ES-I3 (cell line): ENCODE measurements around the gene TM4SF1.
"Not testable (repeated sequence)": the region's sequence is repeated elsewhere in the genome, so short reads cannot be mapped to it uniquely, and the experiment has no call there.

Experiments
- H3K36me3 ChIP-seq: 2 replicates; pipeline ENCODE4 v1.6.1; 2013; ENCODE audit warnings: mild to moderate bottlenecking, low read length, control low read depth, moderate library complexity; ENCODE audit not compliant: insufficient read depth
- H3K4me1 ChIP-seq: 2 replicates; pipeline ENCODE4 v1.6.1; 2013; ENCODE audit warnings: mild to moderate bottlenecking, control low read depth, low read length; ENCODE audit not compliant: insufficient read depth
- H3K9ac ChIP-seq: 2 replicates; pipeline ENCODE4 v1.6.1; 2013; ENCODE audit warnings: low read depth, mild to moderate bottlenecking, low read length, moderate library complexity
- H3K9me3 ChIP-seq: 2 replicates; pipeline ENCODE4 v1.6.1; 2013; ENCODE audit warnings: mild to moderate bottlenecking, low read length, moderate library complexity; ENCODE audit not compliant: control insufficient read depth, insufficient read depth

Gene TM4SF1

DNA sequence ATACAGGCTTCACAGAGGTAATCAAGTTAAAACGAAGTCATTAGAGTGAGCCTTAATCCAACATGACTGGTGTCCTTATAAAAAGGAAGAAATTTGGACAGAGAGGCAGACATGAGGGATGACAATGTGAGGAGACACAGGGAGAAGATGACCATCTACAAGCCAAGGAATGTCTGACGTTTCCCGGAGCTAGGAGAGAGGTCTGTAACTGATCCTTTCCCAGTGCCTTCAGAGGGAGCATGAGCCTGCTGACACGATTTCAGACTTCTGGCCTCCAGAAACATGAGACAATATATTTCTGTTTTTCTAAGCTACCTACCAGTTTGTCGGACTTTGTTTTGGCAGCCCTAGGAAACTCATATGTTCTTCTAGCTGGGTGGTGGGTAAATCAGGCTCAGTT, 15.1 kb downstream of the TM4SF1 start:
- peaks cover 12% of the 10 kb centered on the region; the same call in 1 of the 2 replicates for H3K4me1 ChIP-seq
- H3K9ac ChIP-seq = no peak overlapping the region
- H3K36me3 ChIP-seq = no peaks in the 10 kb centered on the region
- no peaks in the 10 kb centered on the region for H3K9me3 ChIP-seq

DNA sequence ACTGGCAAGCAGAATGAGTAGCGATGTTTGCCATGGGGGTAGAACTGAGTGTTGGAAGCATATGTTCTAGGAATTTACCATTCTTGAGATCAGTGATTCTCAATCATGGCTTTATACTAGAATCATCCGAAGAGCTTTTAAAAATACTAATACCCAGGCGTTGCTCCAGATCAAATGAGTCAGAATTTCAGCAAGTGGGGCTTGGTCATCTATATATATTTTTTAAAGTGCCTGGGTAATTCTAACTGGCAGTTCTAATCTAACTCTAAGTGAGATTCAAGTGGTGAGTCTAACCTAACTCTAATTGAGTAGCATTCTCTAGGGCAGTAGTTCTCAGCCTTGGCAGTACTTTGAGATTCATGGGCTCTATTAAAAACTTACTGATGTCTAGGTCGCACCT, 20.8 kb downstream of the TM4SF1 start:
- Histone ChIP-seq H3K36me3 (no peaks in the 10 kb centered on the region), H3K9me3 (no peaks in the 10 kb centered on the region), H3K4me1 (peaks cover 8% of the 10 kb centered on the region; the same call in 1 of the 2 replicates), H3K9ac (no peak overlapping the region)

DNA sequence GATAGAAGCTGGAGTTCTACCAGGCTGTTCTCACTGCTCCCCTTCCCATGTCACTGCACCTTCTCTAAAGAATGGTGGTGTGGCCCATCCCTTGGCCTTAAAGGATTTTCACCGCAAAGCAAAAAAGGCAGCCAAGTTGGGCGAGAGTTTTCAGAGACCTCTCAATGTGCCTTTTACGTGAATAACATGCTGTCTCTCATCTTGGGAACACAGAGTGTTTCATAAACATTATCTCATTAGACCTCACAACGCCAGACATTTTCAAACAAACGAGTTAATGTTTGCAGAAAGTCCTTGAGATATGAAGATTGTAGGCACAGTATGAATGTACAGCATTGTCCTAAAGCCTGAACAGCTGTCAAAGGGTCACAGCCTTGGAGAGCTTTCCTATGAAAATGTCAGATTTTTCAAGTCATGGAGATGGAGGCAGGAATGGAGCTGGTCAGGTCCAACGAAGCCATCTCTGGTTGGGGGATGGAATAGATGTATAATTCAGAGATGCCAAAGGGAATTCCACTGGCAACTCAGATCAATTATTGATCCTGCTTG, 21.3 kb downstream of the TM4SF1 start:
- H3K9ac ChIP-seq = no peak overlapping the region
- no peaks in the 10 kb centered on the region for H3K9me3 ChIP-seq
- no peaks in the 10 kb centered on the region for H3K36me3 ChIP-seq
- peaks cover 4% of the 10 kb centered on the region; the same call in 1 of the 2 replicates for H3K4me1 ChIP-seq

DNA sequence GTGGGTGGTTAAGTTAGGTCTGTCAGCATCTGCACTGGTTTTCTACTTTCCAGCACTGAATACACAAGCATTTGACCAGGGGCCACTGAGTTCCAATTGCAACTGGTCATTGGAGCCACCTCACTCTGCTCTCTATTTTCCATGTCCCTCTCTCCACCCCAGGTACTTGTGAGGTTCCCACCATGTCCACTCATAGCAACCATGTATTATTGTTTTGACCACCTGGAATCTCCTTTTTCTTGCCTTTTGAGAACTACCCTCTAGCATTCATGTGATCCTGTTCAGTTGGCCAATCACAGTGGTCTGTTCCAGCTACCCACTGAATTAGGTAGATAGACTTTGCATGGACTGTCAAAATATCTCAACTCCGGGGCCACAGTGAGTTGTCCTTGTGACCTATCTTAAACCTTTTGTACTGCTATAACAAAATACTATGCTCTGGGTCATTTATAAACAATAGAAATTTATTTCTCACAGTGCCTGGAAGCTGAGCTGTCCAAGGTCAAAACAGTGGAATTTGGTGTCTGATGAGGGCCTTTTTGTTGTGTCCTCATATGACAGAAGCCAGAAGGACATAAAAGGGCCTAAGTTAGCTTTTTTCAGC, 23.8 kb downstream of the TM4SF1 start:
- no peak overlapping the region for H3K9ac ChIP-seq
- H3K4me1 ChIP-seq = peaks cover 8% of the 10 kb centered on the region
- H3K36me3 ChIP-seq = no peaks in the 10 kb centered on the region
- H3K9me3 ChIP-seq = no peaks in the 10 kb centered on the region

DNA sequence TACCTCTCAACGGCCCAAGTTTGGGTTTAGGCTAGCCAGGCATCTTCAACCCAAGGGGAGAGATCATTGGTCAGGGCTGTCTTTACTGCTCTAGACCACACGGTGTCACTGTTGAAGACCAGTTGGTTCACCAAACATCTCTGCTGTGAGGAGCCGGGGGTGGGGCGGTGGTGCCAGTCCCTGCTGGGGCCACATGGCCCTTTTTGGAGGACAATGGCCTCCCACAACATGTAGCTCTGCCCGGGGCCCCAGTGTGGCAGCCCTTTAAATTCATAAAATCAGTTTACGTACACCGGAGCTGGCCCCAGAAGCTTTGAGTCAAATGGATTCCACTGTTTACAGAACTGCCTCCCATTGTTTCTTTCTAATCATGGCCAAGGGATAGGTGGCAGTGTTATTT, 24.9 kb downstream of the TM4SF1 start:
- no peak overlapping the region for H3K9ac ChIP-seq
- H3K36me3 ChIP-seq = no peaks in the 10 kb centered on the region
- no peaks in the 10 kb centered on the region for H3K9me3 ChIP-seq
- H3K4me1 ChIP-seq = peaks cover 8% of the 10 kb centered on the region

DNA sequence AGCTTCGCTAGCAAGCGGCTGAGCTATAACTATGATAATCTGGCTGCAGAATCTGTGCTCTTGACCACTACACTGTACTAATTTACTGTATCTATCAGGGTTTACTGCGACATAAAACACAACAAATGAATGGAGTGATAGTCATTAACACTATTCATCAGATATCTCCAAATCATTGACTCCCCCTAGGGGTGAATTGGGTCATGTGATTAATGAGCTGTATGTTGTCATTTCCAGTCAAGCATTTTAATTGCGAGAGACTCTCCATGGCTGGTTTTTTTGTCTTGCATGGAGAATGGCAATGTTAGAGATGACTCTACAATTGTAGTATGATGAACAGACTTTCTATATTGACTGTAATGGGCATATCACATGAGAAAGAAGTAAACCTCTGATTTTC, 33.5 kb downstream of the TM4SF1 start:
- no peaks in the 10 kb centered on the region for H3K36me3 ChIP-seq
- no peak overlapping the region for H3K9ac ChIP-seq
- peaks cover 29% of the 10 kb centered on the region for H3K4me1 ChIP-seq
- no peaks in the 10 kb centered on the region for H3K9me3 ChIP-seq

DNA sequence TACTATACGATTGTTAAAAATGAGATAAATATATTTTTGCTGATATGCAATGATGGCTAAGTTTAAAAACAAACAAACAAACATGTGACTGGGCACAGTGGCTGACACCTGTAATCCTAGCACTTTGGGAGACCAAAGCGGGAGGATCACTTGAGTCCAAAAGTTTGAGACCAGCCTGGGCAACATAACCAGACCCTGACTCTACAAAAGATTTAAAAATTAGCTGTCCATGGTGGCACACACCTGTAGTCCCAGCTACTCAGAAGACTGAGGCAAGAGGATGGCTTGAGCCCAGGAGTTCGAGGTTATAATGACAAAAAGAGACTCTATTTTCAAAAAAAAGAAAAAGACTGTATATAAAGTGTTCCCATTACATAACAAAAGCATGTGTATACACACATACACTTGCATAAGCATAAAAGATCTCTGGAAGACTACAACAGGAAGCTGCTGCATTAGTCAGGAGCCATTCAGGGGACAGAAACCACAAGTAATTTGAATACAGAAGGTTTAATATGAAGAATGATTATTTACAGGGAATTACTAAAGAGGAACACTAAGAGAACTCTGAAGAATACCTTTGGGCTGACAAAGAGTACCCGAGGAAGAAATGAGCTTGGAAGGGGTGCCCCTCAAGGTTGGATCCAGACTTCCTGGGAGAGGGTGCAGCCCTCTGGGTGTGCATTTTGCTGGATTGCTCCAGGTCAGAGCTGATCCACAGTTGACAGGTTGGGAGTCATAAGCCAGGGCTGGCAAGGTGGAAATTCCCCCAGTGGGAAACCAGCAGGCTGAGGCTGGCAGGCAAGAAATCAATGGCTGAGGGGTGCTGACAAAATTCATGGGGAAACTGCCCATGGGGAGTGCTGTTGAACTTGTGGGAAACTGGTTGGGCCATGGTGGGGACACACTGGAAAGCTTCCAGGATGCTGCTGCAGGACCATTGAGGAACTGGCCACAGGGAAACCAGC, 34.8 kb downstream of the TM4SF1 start:
- Histone ChIP-seq H3K9me3 (no peaks in the 10 kb centered on the region), H3K36me3 (no peaks in the 10 kb centered on the region), H3K9ac (no peak overlapping the region), H3K4me1 (peaks cover 28% of the 10 kb centered on the region)

DNA sequence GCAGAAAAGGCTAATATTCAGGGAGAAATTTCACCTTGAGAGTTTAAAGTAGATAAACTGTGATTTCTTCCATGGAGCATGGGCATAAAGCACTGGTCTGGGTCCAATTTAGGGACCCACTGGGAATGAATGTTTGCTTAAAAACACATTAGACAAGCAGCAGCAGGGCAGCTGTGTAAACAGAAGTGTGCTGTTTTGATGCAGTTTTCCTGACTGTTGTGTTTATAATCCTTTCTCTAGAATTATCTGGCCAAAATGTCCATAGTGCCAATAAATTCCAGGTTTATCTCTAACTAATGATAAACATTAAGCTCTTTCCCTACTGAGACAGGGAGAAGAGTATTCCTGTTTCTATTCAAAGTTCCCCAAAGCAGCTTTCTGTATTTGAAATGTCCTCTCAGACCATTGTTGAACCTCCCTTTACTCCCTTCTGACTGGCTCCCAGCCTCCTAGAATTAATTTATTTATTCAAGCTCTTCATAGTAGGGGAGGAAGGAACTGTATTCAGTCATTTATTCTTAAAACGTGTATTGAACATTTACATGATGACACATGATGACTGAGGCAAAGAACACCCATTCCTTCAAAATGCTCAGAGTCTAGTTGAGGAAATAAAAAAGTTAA, 37.0 kb downstream of the TM4SF1 start:
- Histone ChIP-seq H3K36me3 (no peaks in the 10 kb centered on the region), H3K9me3 (no peaks in the 10 kb centered on the region), H3K4me1 (peaks cover 28% of the 10 kb centered on the region), H3K9ac (no peak overlapping the region)

DNA sequence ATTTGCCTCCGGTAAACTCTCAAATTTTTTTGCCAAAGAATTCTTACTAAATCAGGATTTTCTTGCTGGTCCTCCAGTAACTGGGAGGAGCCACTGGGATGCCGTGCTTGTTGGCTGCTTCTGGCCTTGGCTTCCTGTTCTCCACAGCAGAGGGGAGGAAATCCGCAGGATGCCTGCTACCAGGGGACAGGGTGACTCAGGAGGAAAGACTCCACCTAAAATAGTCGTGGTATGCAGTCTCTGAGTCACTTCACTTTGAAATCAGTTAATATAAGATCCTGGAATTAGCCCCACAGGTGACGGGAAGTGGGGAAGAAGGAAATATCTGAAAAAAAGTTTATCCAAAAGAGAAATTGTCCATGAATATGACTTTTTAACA, 37.5 kb downstream of the TM4SF1 start:
- H3K4me1 ChIP-seq = peaks cover 28% of the 10 kb centered on the region
- H3K9me3 ChIP-seq = no peaks in the 10 kb centered on the region
- H3K36me3 ChIP-seq = no peaks in the 10 kb centered on the region
- H3K9ac ChIP-seq = no peak overlapping the region

DNA sequence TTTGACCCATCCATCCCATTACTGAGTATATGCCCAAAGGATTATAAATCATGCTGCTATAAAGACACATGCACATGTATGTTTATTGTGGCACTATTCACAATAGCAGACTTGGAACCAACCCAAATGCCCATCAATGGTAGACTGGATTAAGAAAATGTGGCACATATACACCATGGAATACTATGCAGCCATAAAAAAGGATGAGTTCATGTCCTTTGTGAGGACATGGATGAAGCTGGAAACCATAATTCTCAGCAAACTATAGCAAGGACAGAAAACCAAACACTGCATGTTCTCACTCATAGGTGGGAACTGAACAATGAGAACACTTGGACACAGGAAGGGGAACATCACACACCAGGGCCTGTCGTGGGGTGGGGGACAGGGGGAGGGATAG, 40.0 kb downstream of the TM4SF1 start:
- peaks cover 35% of the 10 kb centered on the region for H3K4me1 ChIP-seq
- not testable (repeated sequence) for H3K9me3 ChIP-seq, H3K36me3 ChIP-seq, H3K9ac ChIP-seq

DNA sequence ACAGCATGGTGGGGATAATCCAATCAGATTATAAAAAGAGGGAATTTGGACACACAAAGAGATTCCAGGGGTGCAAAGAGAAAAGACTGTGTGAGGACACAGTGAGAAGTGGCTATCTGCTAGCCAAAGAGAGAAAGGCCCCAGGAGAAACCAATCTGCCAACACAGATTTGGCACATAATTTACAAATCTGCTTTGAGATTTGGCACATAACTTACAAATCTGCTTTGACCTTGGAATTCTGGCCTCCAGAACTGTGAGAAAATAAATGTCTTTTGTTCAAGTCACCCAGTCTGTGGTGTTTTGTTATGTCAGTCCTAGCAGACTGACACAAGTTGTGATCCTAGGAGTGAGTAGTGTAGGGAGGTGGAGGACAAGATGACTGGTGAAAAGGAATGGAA, 40.5 kb downstream of the TM4SF1 start:
- Histone ChIP-seq H3K9me3 (no peaks in the 10 kb centered on the region), H3K36me3 (no peaks in the 10 kb centered on the region), H3K4me1 (peaks cover 36% of the 10 kb centered on the region), H3K9ac (no peak overlapping the region)

DNA sequence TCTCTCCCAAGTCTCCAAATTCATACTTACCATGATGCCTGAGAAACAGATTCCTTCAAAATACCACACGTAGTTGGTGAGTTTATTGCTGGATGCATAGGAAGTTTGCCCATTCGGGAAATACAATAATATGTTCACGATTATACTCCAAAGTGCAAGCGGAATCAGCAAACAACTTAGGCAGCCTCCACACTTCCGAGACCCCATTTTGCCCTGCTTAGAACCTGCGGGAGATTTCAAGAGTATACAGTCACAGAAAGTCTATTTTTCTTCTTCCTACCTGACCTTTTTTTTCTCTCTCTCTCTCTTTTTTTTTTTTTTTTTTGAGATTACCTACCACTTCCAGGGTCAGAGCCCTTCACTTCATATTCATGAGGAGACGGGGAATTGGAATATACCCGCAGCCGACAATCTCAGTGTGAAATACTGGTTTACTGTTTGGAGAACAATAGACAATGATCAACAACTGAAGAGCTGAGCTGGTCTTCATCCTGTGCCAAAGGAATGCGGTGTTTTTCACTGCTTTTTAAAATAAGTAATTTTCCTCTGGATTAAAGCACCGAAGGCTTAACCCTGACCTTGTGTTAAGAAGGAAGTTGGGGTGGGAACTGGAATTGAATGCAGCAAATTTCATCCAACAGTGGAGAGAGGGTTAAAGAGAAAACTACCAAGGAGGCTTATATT, 44.1 kb downstream of the TM4SF1 start, which contains the start of gene TM4SF18:
TSS of gene TM4SF18 (minus strand) at position 461 of the 684 bp plus-strand sequence. CDS start at position 207, 254 bp downstream.
- H3K9me3 ChIP-seq = no peaks in the 10 kb centered on the region
- H3K9ac ChIP-seq = peak within 1 kb of the TSS; percentile 14; the same call in 1 of the 2 replicates
- H3K36me3 ChIP-seq = no peaks in the 10 kb centered on the region
- peaks cover 17% of the 10 kb centered on the region; the same call in 1 of the 2 replicates for H3K4me1 ChIP-seq

DNA sequence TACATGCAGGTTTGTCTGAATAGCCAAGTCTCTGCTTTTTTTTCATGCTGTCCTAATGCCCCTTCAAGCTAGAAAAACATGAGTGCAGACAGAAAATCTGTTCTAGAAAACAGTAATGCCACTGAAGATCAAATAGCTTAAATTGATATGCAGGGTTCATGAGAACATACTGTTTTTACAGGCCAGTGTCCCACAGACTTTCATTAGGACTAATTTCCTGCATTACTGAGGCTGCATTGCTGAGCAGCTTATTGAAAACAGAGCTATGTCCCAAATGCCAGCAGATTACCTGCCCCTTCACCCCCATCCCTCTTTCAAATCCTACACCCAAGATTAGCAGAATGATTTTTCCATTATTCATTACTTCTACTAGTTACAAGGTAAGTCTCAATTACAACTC, 44.7 kb downstream of the TM4SF1 start:
- H3K36me3 ChIP-seq = no peaks in the 10 kb centered on the region
- peaks cover 17% of the 10 kb centered on the region; the same call in 1 of the 2 replicates for H3K4me1 ChIP-seq
- H3K9me3 ChIP-seq = no peaks in the 10 kb centered on the region
- H3K9ac ChIP-seq = peak overlapping the region; percentile 14; the same call in 1 of the 2 replicates
